ENCODE data around the gene MDM4. TPM values are rescaled to one million over a fixed set of nuclear protein-coding genes. Genes with fewer than 3 reads are reported as not detected.

The MDM4 gene, protein sequence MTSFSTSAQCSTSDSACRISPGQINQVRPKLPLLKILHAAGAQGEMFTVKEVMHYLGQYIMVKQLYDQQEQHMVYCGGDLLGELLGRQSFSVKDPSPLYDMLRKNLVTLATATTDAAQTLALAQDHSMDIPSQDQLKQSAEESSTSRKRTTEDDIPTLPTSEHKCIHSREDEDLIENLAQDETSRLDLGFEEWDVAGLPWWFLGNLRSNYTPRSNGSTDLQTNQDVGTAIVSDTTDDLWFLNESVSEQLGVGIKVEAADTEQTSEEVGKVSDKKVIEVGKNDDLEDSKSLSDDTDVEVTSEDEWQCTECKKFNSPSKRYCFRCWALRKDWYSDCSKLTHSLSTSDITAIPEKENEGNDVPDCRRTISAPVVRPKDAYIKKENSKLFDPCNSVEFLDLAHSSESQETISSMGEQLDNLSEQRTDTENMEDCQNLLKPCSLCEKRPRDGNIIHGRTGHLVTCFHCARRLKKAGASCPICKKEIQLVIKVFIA
- 100 to 1,000 TPM in 1 of 2 donors, 10 to 100 TPM in 1; 72.9 to 125 TPM for total RNA-seq

DNA sequence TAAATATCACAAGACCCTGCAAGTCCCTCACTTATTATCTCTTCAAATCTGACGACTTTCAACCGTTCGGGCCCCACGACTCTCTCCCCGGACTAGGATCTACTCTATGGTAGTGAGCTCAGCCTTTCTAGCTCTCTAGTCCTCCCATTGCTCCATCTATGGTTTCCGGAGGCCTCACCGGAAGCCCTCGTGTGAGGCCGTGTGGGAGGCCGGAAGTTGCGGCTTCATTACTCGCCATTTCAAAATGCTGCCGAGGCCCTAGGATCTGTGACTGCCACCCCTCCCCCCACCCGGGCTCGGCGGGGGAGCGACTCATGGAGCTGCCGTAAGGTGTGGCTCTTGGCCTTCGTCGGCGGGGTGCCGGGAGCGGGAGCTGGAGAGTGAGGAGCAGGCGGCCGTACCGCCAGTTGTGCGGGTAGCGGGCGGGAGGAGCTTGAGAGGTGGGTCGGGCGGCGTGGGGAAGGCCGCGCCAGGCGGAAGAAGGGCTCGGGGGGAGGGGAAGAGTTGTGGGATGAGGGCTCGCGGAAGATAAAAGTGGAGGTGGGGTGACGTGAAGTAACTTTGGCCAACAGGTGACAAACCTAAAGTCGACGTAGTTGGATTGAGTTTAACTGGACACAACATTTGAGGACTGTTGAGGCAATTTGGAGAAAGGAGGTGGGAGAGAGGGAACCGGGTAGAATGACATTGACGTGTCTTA lies at the start of gene MDM4:
TSS of gene MDM4 (plus strand) at position 227 of the 700 bp plus-strand sequence. CDS start 9,113 bp downstream, outside the sequence.
- 0 to 1% methylated on average over 34 to 42 of the region's 43 CpGs for WGBS, 2 donors
- intact Hi-C loops (cut with DNase I), result no loop called here
- H3K27ac ChIP-seq, result peak within 1 kb of the TSS; percentile 82 to 98 (median 90)
- H3K9me3 ChIP-seq, result no peaks in the 10 kb centered on the region
- peak within 1 kb of the TSS; percentile 49 to 59 for H3K4me3 ChIP-seq
- TF ChIP-seq, protein P1, sequence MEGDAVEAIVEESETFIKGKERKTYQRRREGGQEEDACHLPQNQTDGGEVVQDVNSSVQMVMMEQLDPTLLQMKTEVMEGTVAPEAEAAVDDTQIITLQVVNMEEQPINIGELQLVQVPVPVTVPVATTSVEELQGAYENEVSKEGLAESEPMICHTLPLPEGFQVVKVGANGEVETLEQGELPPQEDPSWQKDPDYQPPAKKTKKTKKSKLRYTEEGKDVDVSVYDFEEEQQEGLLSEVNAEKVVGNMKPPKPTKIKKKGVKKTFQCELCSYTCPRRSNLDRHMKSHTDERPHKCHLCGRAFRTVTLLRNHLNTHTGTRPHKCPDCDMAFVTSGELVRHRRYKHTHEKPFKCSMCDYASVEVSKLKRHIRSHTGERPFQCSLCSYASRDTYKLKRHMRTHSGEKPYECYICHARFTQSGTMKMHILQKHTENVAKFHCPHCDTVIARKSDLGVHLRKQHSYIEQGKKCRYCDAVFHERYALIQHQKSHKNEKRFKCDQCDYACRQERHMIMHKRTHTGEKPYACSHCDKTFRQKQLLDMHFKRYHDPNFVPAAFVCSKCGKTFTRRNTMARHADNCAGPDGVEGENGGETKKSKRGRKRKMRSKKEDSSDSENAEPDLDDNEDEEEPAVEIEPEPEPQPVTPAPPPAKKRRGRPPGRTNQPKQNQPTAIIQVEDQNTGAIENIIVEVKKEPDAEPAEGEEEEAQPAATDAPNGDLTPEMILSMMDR (IDR thresholded peaks at IDR 0.05), result no peak
- peak; percentile 83 to 98 (median 97) for TF ChIP-seq POLR2A (IDR thresholded peaks at IDR 0.05)
- no peaks in the 10 kb centered on the region for H3K36me3 ChIP-seq (replicated peaks in 1 of 2; ENCODE audit: insufficient read depth in 1 of 2, low read depth in 2 of 2)
- ATAC-seq, result peak; percentile 99
- peak; percentile 91 to 96 (median 93) for DNase-seq
- H3K27me3 ChIP-seq, result no peaks in the 10 kb centered on the region
- peaks cover 30% of the 10 kb centered on the region for H3K4me1 ChIP-seq

GRCh38 chr1:204466416-204467405 lies 49.5 kb upstream of the MDM4 start:
- 69% methylated on average over 12 to 17 of the region's 17 CpGs for WGBS, 2 donors
- DNase-seq, result peak in 1 of 4 donors; percentile 42
- Histone ChIP-seq H3K4me1 (peaks cover 27% of the 10 kb centered on the region), H3K9me3 (no peaks in the 10 kb centered on the region), H3K27me3 (no peaks in the 10 kb centered on the region), H3K4me3 (no peak overlapping the region), H3K27ac (peak overlapping the region in 3 of 4 donors; percentile 61 to 78 (median 68)), H3K36me3 (replicated peaks in 1 of 2; ENCODE audit: insufficient read depth in 1 of 2, low read depth in 2 of 2) (no peaks in the 10 kb centered on the region)
- peak; percentile 65 for ATAC-seq
- no peak for TF ChIP-seq POLR2A (IDR thresholded peaks at IDR 0.05)
- TF ChIP-seq, protein P1 (IDR thresholded peaks at IDR 0.05), result no peak
- intact Hi-C loops (cut with DNase I), result no loop called here

DNA sequence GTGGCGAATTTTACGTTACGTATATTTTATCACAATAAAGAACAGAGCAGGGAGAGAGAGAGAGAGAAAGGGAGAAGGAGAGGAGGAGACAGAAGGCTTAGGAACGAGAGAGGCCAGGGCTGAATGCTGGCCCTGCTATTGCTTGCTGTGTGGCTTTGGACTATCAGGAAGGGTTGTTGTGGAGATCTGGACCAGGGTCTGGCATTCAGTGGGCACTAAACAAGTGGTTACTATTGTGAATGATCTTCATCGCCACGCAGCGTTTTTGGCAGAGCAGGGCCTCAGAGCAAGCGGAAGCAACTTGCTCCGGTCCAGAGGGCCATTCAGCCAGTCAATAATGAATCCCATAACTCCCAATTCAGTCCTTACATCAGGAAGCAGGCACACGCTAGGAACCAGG lies 48.0 kb upstream of the MDM4 start:
- no peak for DNase-seq
- ATAC-seq, result no peak
- Histone ChIP-seq H3K4me3 (no peak overlapping the region), H3K27ac (no peak overlapping the region), H3K4me1 (peaks cover 27% of the 10 kb centered on the region), H3K36me3 (replicated peaks in 1 of 2; ENCODE audit: insufficient read depth in 1 of 2, low read depth in 2 of 2) (no peaks in the 10 kb centered on the region), H3K9me3 (no peaks in the 10 kb centered on the region), H3K27me3 (no peaks in the 10 kb centered on the region)
- TF ChIP-seq, protein P1 (IDR thresholded peaks at IDR 0.05), result no peak
- TF ChIP-seq POLR2A (IDR thresholded peaks at IDR 0.05), result no peak
- WGBS, 2 donors, result 93 to 94% methylated on average over 10 of the region's 10 CpGs
- intact Hi-C loops (cut with DNase I), result no loop called here

- no peaks in the 10 kb centered on the region for H3K36me3 ChIP-seq (replicated peaks in 1 of 2; ENCODE audit: insufficient read depth in 1 of 2, low read depth in 2 of 2)
- DNase-seq, result no peak
- no peaks in the 10 kb centered on the region for H3K27me3 ChIP-seq
- no peak overlapping the region for H3K27ac ChIP-seq
- no peak for ATAC-seq
- H3K9me3 ChIP-seq, result no peaks in the 10 kb centered on the region
- intact Hi-C loops (cut with DNase I), result no loop called here
- TF ChIP-seq, protein P1 (IDR thresholded peaks at IDR 0.05), result no peak
- no peak for TF ChIP-seq POLR2A (IDR thresholded peaks at IDR 0.05)
- peaks cover 27% of the 10 kb centered on the region for H3K4me1 ChIP-seq
- H3K4me3 ChIP-seq, result no peak overlapping the region
- WGBS, 2 donors, result 83 to 86% methylated on average over 17 to 18 of the region's 18 CpGs
Measured at GRCh38 chr1:204468766-204469302, 47.4 kb upstream of the MDM4 start.

Measured in body of pancreas (tissue), 4 donors.